ENCODE measurements around the gene SEPTIN2. TPM values are rescaled to one million over a fixed set of nuclear protein-coding genes. Genes with fewer than 3 reads are reported as not detected.
"Not testable (repeated sequence)": the region's sequence is repeated elsewhere in the genome, so short reads cannot be mapped to it uniquely, and the experiment has no call there.

Gene SEPTIN2
- total RNA-seq, 1 experiment from 2014 or later, result 661 TPM

- Histone ChIP-seq H3K4me3 (no peak overlapping the region), H3K4me1 (no peaks in the 10 kb centered on the region)
- DNase-seq, result no peak
These were observed 47.7 kb downstream of the SEPTIN2 start for GRCh38 chr2:241363426-241363825.

GRCh38 chr2:241364781-241365180, 49.1 kb downstream of the SEPTIN2 start:
- no peak for DNase-seq
- H3K4me3 ChIP-seq, result no peak overlapping the region
- H3K27me3 ChIP-seq, result no peaks in the 10 kb centered on the region
- no peak overlapping the region for H3K27ac ChIP-seq
- H3K4me1 ChIP-seq, result no peaks in the 10 kb centered on the region
- H3K9me3 ChIP-seq (replicated peaks), result no peaks in the 10 kb centered on the region
- peaks cover 15% of the 10 kb centered on the region for H3K36me3 ChIP-seq

More at GRCh38 chr2:241363426-241363825, 47.7 kb downstream of the SEPTIN2 start:
- Histone ChIP-seq H3K27ac (no peak overlapping the region), H3K9me3 (replicated peaks) (no peaks in the 10 kb centered on the region), H3K36me3 (peaks cover 15% of the 10 kb centered on the region), H3K27me3 (no peaks in the 10 kb centered on the region)

GRCh38 chr2:241366678-241367077, 51.0 kb downstream of the SEPTIN2 start:
- H3K4me1 ChIP-seq, result no peaks in the 10 kb centered on the region
- no peaks in the 10 kb centered on the region for H3K9me3 ChIP-seq (replicated peaks)
- H3K27me3 ChIP-seq, result no peaks in the 10 kb centered on the region
- H3K36me3 ChIP-seq, result peaks cover 15% of the 10 kb centered on the region
- no peak overlapping the region for H3K27ac ChIP-seq
- DNase-seq, result no peak
- no peak overlapping the region for H3K4me3 ChIP-seq

GRCh38 chr2:241368643-241369042, 52.9 kb downstream of the SEPTIN2 start:
- peaks cover 15% of the 10 kb centered on the region for H3K36me3 ChIP-seq
- H3K27me3 ChIP-seq, result no peaks in the 10 kb centered on the region
- DNase-seq, result no peak
- no peak overlapping the region for H3K27ac ChIP-seq
- H3K9me3 ChIP-seq (replicated peaks), result no peaks in the 10 kb centered on the region
- H3K4me3 ChIP-seq, result no peak overlapping the region
- 0 out of 2 replicates have a peak, but pooled peaks cover 4% of the 10 kb centered on the region for H3K4me1 ChIP-seq

GRCh38 chr2:241372361-241372992, 56.8 kb downstream of the SEPTIN2 start:
- DNase-seq, result peak; percentile 29 to 51
- H3K9me3 ChIP-seq (replicated peaks), result no peaks in the 10 kb centered on the region
- 0 out of 2 replicates have a peak, but pooled peaks cover 4% of the 10 kb centered on the region for H3K4me1 ChIP-seq
- H3K27ac ChIP-seq, result no peak overlapping the region
- H3K4me3 ChIP-seq, result no peak overlapping the region
- peaks cover 15% of the 10 kb centered on the region for H3K36me3 ChIP-seq
- no peaks in the 10 kb centered on the region for H3K27me3 ChIP-seq

- Histone ChIP-seq H3K36me3 (peaks cover 15% of the 10 kb centered on the region), H3K4me3 (no peak overlapping the region), H3K27me3 (no peaks in the 10 kb centered on the region), H3K27ac (no peak overlapping the region), H3K4me1 (0 out of 2 replicates have a peak, but pooled peaks cover 4% of the 10 kb centered on the region), H3K9me3 (replicated peaks) (no peaks in the 10 kb centered on the region)
- no peak for DNase-seq
These were observed 57.7 kb downstream of the SEPTIN2 start for GRCh38 chr2:241373446-241373845.

- H3K4me3 ChIP-seq; H3K27ac ChIP-seq; DNase-seq; H3K27me3 ChIP-seq; H3K4me1 ChIP-seq; H3K9me3 ChIP-seq (replicated peaks): not testable (repeated sequence)
- peaks cover 15% of the 10 kb centered on the region for H3K36me3 ChIP-seq
These were observed 58.2 kb downstream of the SEPTIN2 start for GRCh38 chr2:241373906-241374305.

- DNase-seq, result no peak
- Histone ChIP-seq H3K27ac (no peak overlapping the region), H3K9me3 (replicated peaks) (no peaks in the 10 kb centered on the region), H3K36me3 (peaks cover 15% of the 10 kb centered on the region), H3K4me1 (0 out of 2 replicates have a peak, but pooled peaks cover 4% of the 10 kb centered on the region), H3K27me3 (no peaks in the 10 kb centered on the region), H3K4me3 (no peak overlapping the region)
These were observed 59.6 kb downstream of the SEPTIN2 start for GRCh38 chr2:241375300-241375699.

- Histone ChIP-seq H3K36me3 (peaks cover 15% of the 10 kb centered on the region), H3K27ac (no peak overlapping the region)
These were observed 61.1 kb downstream of the SEPTIN2 start for GRCh38 chr2:241376808-241377207.

GRCh38 chr2:241378816-241379215, 63.1 kb downstream of the SEPTIN2 start:
- Histone ChIP-seq H3K27ac (no peak overlapping the region), H3K4me1 (no peaks in the 10 kb centered on the region), H3K4me3 (no peak overlapping the region), H3K9me3 (replicated peaks) (no peaks in the 10 kb centered on the region), H3K36me3 (peaks cover 17% of the 10 kb centered on the region), H3K27me3 (no peaks in the 10 kb centered on the region)
- DNase-seq, result no peak

More at GRCh38 chr2:241376808-241377207, 61.1 kb downstream of the SEPTIN2 start:
- Histone ChIP-seq H3K9me3 (replicated peaks) (no peaks in the 10 kb centered on the region), H3K4me3 (no peak overlapping the region), H3K4me1 (0 out of 2 replicates have a peak, but pooled peaks cover 4% of the 10 kb centered on the region), H3K27me3 (no peaks in the 10 kb centered on the region)
- DNase-seq, result no peak

GRCh38 chr2:241379481-241380480, 64.1 kb downstream of the SEPTIN2 start:
- Histone ChIP-seq H3K4me3 (no peak overlapping the region), H3K36me3 (peaks cover 15% of the 10 kb centered on the region), H3K4me1 (no peaks in the 10 kb centered on the region), H3K27ac (no peak overlapping the region), H3K27me3 (no peaks in the 10 kb centered on the region), H3K9me3 (replicated peaks) (no peaks in the 10 kb centered on the region)
- DNase-seq, result no peak

GRCh38 chr2:241381872-241382271, 66.1 kb downstream of the SEPTIN2 start:
- no peaks in the 10 kb centered on the region for H3K9me3 ChIP-seq (replicated peaks)
- no peaks in the 10 kb centered on the region for H3K27me3 ChIP-seq
- H3K27ac ChIP-seq, result no peak overlapping the region
- H3K4me1 ChIP-seq, result no peaks in the 10 kb centered on the region
- no peak overlapping the region for H3K4me3 ChIP-seq
- H3K36me3 ChIP-seq, result peaks cover 9% of the 10 kb centered on the region
- DNase-seq, result no peak

GRCh38 chr2:241385450-241385849, 69.7 kb downstream of the SEPTIN2 start:
- not testable (repeated sequence) for H3K4me1 ChIP-seq; H3K27me3 ChIP-seq; H3K27ac ChIP-seq; DNase-seq; H3K4me3 ChIP-seq; H3K9me3 ChIP-seq (replicated peaks)
- peaks cover 16% of the 10 kb centered on the region for H3K36me3 ChIP-seq

GRCh38 chr2:241386519-241386918, 70.8 kb downstream of the SEPTIN2 start:
- no peaks in the 10 kb centered on the region for H3K4me1 ChIP-seq
- DNase-seq, result peak; percentile 68 to 73
- H3K36me3 ChIP-seq, result peaks cover 16% of the 10 kb centered on the region
- H3K4me3 ChIP-seq, result no peak overlapping the region
- H3K9me3 ChIP-seq (replicated peaks), result no peaks in the 10 kb centered on the region
- H3K27me3 ChIP-seq, result no peaks in the 10 kb centered on the region
- peak overlapping the region; percentile 16 for H3K27ac ChIP-seq

- no peak for DNase-seq
- Histone ChIP-seq H3K27me3 (no peaks in the 10 kb centered on the region), H3K36me3 (peaks cover 13% of the 10 kb centered on the region)
These were observed 74.0 kb downstream of the SEPTIN2 start for GRCh38 chr2:241389697-241390096.

More at GRCh38 chr2:241389697-241390096, 74.0 kb downstream of the SEPTIN2 start:
- Histone ChIP-seq H3K9me3 (replicated peaks) (no peaks in the 10 kb centered on the region), H3K27ac (no peak overlapping the region), H3K4me3 (no peak overlapping the region), H3K4me1 (no peaks in the 10 kb centered on the region)

Measured in SJCRH30 (cell line).